SU-DHL-6 (cell line): ENCODE results near the gene RPUSD2.

Experiments
- H2AFZ ChIP-seq: fragments of 200-600 bp; sonication (generic); 2 replicates; pipeline ENCODE4 v1.6.1; 2014; ENCODE audit warnings: low read depth, mild to moderate bottlenecking, moderate library complexity, mixed read lengths, antibody characterized with exemption, low read length; ENCODE audit not compliant: severe bottlenecking
- H3F3A ChIP-seq: fragments of 200-600 bp; shearing (Covaris generic); 2 replicates; pipeline ENCODE4 v1.6.0; 2016; ENCODE audit warnings: antibody characterized with exemption, mild to moderate bottlenecking; ENCODE audit not compliant: insufficient read depth
- H3K27ac ChIP-seq: fragments of 200-600 bp; sonication (generic); 2 replicates; pipeline ENCODE4 v1.5.1; 2016; ENCODE audit warnings: low read depth, mild to moderate bottlenecking, low read length, moderate library complexity, mixed read lengths
- H3K27me3 ChIP-seq: fragments of 200-600 bp; sonication (generic), shearing (Covaris generic); 2 replicates; pipeline ENCODE4 v1.6.0; 2014; ENCODE audit warnings: mild to moderate bottlenecking, low read length
- H3K36me3 ChIP-seq: fragments of 200-600 bp; sonication (generic); 2 replicates; pipeline ENCODE4 v1.6.1; 2014; ENCODE audit warnings: mild to moderate bottlenecking, low read length, mixed read lengths
- H3K4me2 ChIP-seq: fragments of 300-600, 200-600 bp; shearing (Covaris generic), sonication (generic); 2 replicates; pipeline ENCODE4 v1.6.0; 2014; ENCODE audit warnings: low read length, low read depth, mild to moderate bottlenecking; ENCODE audit not compliant: poor library complexity, severe bottlenecking
- H3K4me3 ChIP-seq: fragments of 200-600 bp; sonication (generic); 2 replicates; pipeline ENCODE4 v1.5.1; 2014; ENCODE audit warnings: antibody characterized with exemption, low read length, mild to moderate bottlenecking, mixed read lengths; ENCODE audit not compliant: insufficient read depth, poor library complexity, severe bottlenecking
- H3K79me2 ChIP-seq: fragments of 200-600 bp; sonication (generic); 2 replicates; pipeline ENCODE4 v1.6.1; 2014; ENCODE audit warnings: mild to moderate bottlenecking, low read length, moderate library complexity; ENCODE audit not compliant: insufficient read depth
- H3K9ac ChIP-seq: fragments of 200-600 bp; sonication (generic); 2 replicates; pipeline ENCODE4 v1.7.0; 2014; ENCODE audit warnings: mild to moderate bottlenecking, low read length
- H3K9me2 ChIP-seq: fragments of 200-600 bp; sonication (generic); replicated peaks from 2 replicates; pipeline ENCODE4 v1.6.1; 2014; ENCODE audit warnings: low read length; ENCODE audit not compliant: insufficient read depth
- H3K9me3 ChIP-seq: fragments of 200-600 bp; sonication (generic); 2 replicates; pipeline ENCODE4 v1.6.1; 2014; ENCODE audit warnings: low read length, mixed read lengths; ENCODE audit not compliant: insufficient read depth
- H4K20me1 ChIP-seq: fragments of 200-600 bp; sonication (generic); 2 replicates; pipeline ENCODE4 v1.6.1; 2014; ENCODE audit warnings: low read depth, mild to moderate bottlenecking, antibody characterized with exemption, low read length, moderate library complexity, mixed read lengths
- EZH2phosphoT487 ChIP-seq: fragments of 200-600 bp; sonication (generic), shearing (Covaris generic); conservative IDR thresholded peaks from 2 replicates; pipeline ENCODE4 v1.6.1; 2018; ENCODE audit warnings: mild to moderate bottlenecking, antibody characterized with exemption, low read length, moderate library complexity, mixed read lengths
- TF ChIP-seq, protein P1 (sequence below): fragments of 200-600 bp; sonication (generic); IDR thresholded peaks from one replicate; pipeline ENCODE4 v1.5.1; 2017; ENCODE audit warnings: antibody characterized with exemption, mild to moderate bottlenecking, low read length, moderate library complexity; ENCODE audit not compliant: insufficient read depth, poor library complexity, severe bottlenecking

RPUSD2 gene

DNA sequence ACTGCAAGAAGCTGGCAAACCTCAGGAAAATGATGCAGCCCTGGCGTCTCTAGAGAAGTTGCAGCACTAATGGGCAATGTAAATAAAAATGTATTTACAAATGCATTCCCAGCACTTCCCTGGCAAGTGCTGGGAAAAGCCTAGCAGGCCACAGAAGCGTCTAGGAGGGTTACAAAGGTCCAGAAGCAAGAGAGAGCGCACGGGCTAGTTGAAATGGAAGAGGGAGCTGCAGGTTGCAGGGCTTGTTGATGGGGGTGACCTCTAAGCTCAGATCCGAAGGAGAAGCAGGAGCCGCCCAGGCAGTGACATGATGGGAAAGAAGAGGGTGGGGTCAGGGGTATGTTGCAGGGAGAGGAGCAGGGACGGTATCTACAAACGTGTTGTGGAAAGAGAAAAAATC, 22.3 kb downstream of the RPUSD2 start:
- Histone ChIP-seq H3K9me2 (no peaks in the 10 kb centered on the region), H3K9ac (peak overlapping the region; percentile 23; the same call in 1 of the 2 replicates), H4K20me1 (no peaks in the 10 kb centered on the region), H3K79me2 (peaks cover 22% of the 10 kb centered on the region), H3K4me2 (peak overlapping the region; percentile 52), H2AFZ (no peak overlapping the region), H3K36me3 (no peaks in the 10 kb centered on the region), H3K27me3 (no peaks in the 10 kb centered on the region), H3F3A (peaks cover 38% of the 10 kb centered on the region), H3K9me3 (no peaks in the 10 kb centered on the region), H3K27ac (no peak overlapping the region), H3K4me3 (no peak overlapping the region)
- TF ChIP-seq, protein P1, sequence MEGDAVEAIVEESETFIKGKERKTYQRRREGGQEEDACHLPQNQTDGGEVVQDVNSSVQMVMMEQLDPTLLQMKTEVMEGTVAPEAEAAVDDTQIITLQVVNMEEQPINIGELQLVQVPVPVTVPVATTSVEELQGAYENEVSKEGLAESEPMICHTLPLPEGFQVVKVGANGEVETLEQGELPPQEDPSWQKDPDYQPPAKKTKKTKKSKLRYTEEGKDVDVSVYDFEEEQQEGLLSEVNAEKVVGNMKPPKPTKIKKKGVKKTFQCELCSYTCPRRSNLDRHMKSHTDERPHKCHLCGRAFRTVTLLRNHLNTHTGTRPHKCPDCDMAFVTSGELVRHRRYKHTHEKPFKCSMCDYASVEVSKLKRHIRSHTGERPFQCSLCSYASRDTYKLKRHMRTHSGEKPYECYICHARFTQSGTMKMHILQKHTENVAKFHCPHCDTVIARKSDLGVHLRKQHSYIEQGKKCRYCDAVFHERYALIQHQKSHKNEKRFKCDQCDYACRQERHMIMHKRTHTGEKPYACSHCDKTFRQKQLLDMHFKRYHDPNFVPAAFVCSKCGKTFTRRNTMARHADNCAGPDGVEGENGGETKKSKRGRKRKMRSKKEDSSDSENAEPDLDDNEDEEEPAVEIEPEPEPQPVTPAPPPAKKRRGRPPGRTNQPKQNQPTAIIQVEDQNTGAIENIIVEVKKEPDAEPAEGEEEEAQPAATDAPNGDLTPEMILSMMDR = no peak
- no peak for TF ChIP-seq EZH2phosphoT487

DNA sequence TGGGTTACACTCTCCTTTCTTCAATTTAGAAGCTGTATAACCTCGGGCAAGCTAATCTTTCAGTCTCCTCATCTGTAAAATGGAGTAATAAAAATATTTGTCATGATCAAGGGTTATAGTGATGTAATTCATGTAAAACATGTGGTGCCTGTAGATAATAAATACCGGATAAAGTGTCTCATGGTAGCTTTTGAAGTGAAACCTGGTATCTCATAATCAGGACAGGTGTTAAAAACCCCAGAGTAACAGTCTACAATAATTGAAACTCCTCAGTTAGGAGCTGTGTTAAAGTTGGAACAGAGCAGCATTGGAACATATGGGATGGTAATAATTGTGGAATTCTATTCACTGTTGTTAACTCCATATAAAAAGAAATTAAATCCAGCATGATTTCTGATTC, 24.1 kb downstream of the RPUSD2 start:
- Histone ChIP-seq H4K20me1 (no peaks in the 10 kb centered on the region), H3F3A (peaks cover 38% of the 10 kb centered on the region), H2AFZ (peak overlapping the region; percentile 85), H3K27me3 (no peaks in the 10 kb centered on the region), H3K79me2 (peaks cover 40% of the 10 kb centered on the region), H3K4me3 (peak overlapping the region; percentile 97), H3K9ac (peak overlapping the region; percentile 88), H3K27ac (peak overlapping the region; percentile 95; the same call in 1 of the 2 replicates), H3K9me3 (no peaks in the 10 kb centered on the region), H3K36me3 (no peaks in the 10 kb centered on the region), H3K9me2 (no peaks in the 10 kb centered on the region), H3K4me2 (peak overlapping the region; percentile 100)
- TF ChIP-seq, protein P1 = no peak
- no peak for TF ChIP-seq EZH2phosphoT487

DNA sequence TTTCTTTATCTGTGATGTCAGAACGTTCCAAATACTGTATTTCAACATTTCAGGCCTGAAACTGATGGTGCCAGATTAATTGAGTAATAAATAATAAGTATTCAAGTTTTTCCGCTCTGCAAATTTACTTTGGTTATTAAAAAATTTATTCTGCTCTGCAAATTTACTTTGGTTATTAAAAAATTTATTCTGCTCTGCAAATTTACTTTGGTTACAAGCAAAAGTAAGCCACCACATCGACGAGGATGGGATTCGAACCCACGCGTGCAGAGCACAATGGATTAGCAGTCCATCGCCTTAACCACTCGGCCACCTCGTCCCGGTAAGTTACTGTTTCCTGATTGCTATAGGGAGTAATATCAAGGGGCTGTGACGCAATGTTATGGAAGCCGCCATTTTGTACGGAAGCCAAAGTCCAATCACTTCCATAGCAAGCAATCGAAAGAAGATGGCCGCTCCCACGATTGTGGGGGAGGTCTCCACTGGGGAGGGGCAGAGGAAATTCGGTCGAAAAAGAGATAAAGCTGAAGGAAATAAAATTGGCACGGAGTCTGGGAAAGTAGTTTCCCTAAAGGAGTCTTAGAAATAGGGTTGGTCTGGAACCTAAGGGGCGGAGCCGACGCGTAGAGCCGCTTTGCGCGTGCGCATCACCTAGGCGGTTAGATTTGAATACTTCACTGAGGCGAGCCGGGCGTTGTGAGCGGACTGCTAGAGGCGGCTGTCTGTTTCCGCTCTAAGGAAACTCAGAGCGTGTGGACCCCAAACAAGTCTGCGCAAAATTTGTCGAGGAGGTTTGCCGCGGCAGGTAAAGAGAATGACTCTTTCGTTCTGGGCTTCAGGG, 24.7 kb downstream of the RPUSD2 start, which contains the start of gene KNL1:
KNL1 (plus strand) TSS at position 662 of the 841 bp plus-strand sequence. CDS start 8,683 bp downstream, outside the sequence.
- Histone ChIP-seq H2AFZ (peak within 1 kb of the TSS; percentile 85), H3K79me2 (peaks cover 46% of the 10 kb centered on the region), H3K9ac (peak within 1 kb of the TSS; percentile 88), H3K9me3 (no peaks in the 10 kb centered on the region), H3K4me2 (peak within 1 kb of the TSS; percentile 100), H3K9me2 (no peaks in the 10 kb centered on the region), H3K4me3 (peak within 1 kb of the TSS; percentile 97), H3K27ac (peak within 1 kb of the TSS; percentile 95), H3K27me3 (no peaks in the 10 kb centered on the region), H4K20me1 (no peaks in the 10 kb centered on the region), H3F3A (peaks cover 38% of the 10 kb centered on the region), H3K36me3 (no peaks in the 10 kb centered on the region)
- TF ChIP-seq, protein P1 = no peak
